Panc1 (cell line): ENCODE data around the gene PLPP1. TPM values are rescaled to one million over a fixed set of nuclear protein-coding genes. Genes with fewer than 3 reads are reported as not detected.

Source experiments
- ATAC-seq: fragments of 200-7000 bp; cut with Tn5 transposase; 2 replicates; pipeline ENCODE4 v1.9.1; 2020; ENCODE audit warnings: mild to moderate bottlenecking, moderate library complexity
- BruUV-seq: library from RNA; stranded (reverse); fragments of 400-500 nt; replicated peaks from 2 replicates; lab custom pipeline; 2021; lab: Mats Ljungman, UMichigan
- CTCF ChIA-PET: fragments of 300-600 bp; sonication (Branson Sonifier 250); formaldehyde crosslinking; loops from one replicate; lab custom pipeline; 2022; ENCODE audit warnings: antibody characterized with exemption; lab: Charles Lee
- POLR2A ChIA-PET: fragments of 300-600 bp; sonication (Branson Sonifier 250); formaldehyde crosslinking; loops from one replicate; lab custom pipeline; 2022; ENCODE audit warnings: antibody characterized with exemption; lab: Charles Lee
- DNase-seq: peaks from one replicate; pipeline ENCODE4 v3.0.0-alpha.2; 2010; ENCODE audit warnings: low read depth, low spot score
- H3K27ac ChIP-seq: 2 replicates; pipeline ENCODE4 v1.5.1; 2011; ENCODE audit warnings: mild to moderate bottlenecking, low read length, inconsistent platforms
- H3K27me3 ChIP-seq: fragments of 200-500 bp; sonication (Bioruptor generic); 2 replicates; pipeline ENCODE4 v1.6.0; 2014; ENCODE audit warnings: low read length, inconsistent platforms; ENCODE audit not compliant: control insufficient read depth, insufficient read depth
- H3K36me3 ChIP-seq: fragments of 200-500 bp; sonication (Bioruptor generic); 2 replicates; pipeline ENCODE4 v1.5.1; 2014; ENCODE audit warnings: inconsistent platforms, mild to moderate bottlenecking, low read length, moderate library complexity; ENCODE audit not compliant: control insufficient read depth, insufficient read depth
- H3K4me1 ChIP-seq: 2 replicates; pipeline ENCODE4 v1.5.1; 2011; ENCODE audit warnings: inconsistent platforms, mild to moderate bottlenecking, low read length, moderate library complexity; ENCODE audit not compliant: control insufficient read depth, insufficient read depth
- H3K4me3 ChIP-seq, 2 experiments: 2 replicates each; pipeline ENCODE4 v1.5.1; 2011 to 2012; ENCODE audit warnings: low read depth in 2 of 2, low read length in 2 of 2, mild to moderate bottlenecking in 2 of 2, inconsistent platforms in 1 of 2, moderate library complexity in 1 of 2
- H3K9me3 ChIP-seq: fragments of 200-500 bp; sonication (Bioruptor generic); 2 replicates; pipeline ENCODE4 v1.5.1; 2014; ENCODE audit warnings: low read depth, mild to moderate bottlenecking, inconsistent platforms, low read length, moderate library complexity; ENCODE audit not compliant: control insufficient read depth, insufficient read depth
- POLR2AphosphoS5 ChIP-seq: IDR thresholded peaks from 2 replicates; pipeline ENCODE4 v1.6.1; 2012; ENCODE audit warnings: mild to moderate bottlenecking, low read depth, low read length, moderate library complexity
- SIN3A ChIP-seq: IDR thresholded peaks from 2 replicates; pipeline ENCODE4 v1.6.1; 2012; ENCODE audit warnings: low read depth, mild to moderate bottlenecking, low read length, moderate library complexity, borderline replicate concordance; ENCODE audit not compliant: insufficient read depth
- TCF7L2 ChIP-seq: IDR thresholded peaks from 2 replicates; pipeline ENCODE4 v1.6.1; 2011; ENCODE audit warnings: mild to moderate bottlenecking, low read depth, low read length, inconsistent platforms
- in situ Hi-C: cut with HindIII; loops from 2 replicates; pipeline ENCODE4 v1.10.0; 2016; ENCODE audit warnings: low sequenced_read_pairs, low pct_unique_long_range_greater_than_20kb
- intact Hi-C: fragments of 100-400 bp; cut with micrococcal nuclease; formaldehyde crosslinking; loops from one replicate; pipeline ENCODE4 v1.10.0; 2022; ENCODE audit not compliant: unreplicated experiment
- total RNA-seq: library from RNA; stranded (reverse); gene quantifications from one replicate; pipeline ENCODE4 v1.2.1, GENCODE V29; 2021; ENCODE audit not compliant: unreplicated experiment
- TF ChIP-seq, protein P1 (sequence below), 2 experiments: IDR thresholded peaks; 2 replicates each; pipeline ENCODE4 v1.6.1; 2011 to 2012; ENCODE audit warnings: low read depth in 2 of 2, control low read depth in 1 of 2, low read length in 1 of 2, mild to moderate bottlenecking in 1 of 2, moderate library complexity in 1 of 2; ENCODE audit not compliant: insufficient read depth in 1 of 2
- TF ChIP-seq, protein P2 (sequence below): fragments of 450-650 bp; IDR thresholded peaks from 2 replicates; pipeline ENCODE4 v1.5.1; 2017; ENCODE audit warnings: mild to moderate bottlenecking

PLPP1 gene
- total RNA-seq, 1 experiment from 2014 or later = 35.7 TPM

DNA sequence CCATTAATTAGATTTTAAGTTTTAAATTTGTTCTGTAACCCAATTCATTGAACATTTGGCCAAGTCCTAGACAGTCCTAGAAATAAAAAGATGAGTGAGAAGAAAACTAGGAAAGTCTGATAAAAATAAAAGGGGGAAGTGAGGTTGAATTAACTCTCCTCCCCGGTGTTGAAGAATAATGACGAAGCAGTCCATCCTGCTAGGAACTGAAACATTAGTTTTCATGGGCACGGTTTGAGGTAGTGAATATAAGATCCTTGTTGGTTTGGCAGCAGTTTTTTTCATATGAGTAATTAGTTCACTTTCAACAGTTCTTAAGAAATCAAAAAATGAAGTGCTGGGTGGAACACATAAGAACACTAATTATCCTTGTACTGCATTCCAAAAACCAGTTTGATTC, 123.9 kb downstream of the PLPP1 start:
- Histone ChIP-seq H3K36me3 (peaks cover 33% of the 10 kb centered on the region), H3K4me3 (no peak overlapping the region), H3K27ac (no peak overlapping the region), H3K27me3 (no peaks in the 10 kb centered on the region), H3K9me3 (no peaks in the 10 kb centered on the region), H3K4me1 (no peaks in the 10 kb centered on the region)
- no TSS peak for BruUV-seq
- TF ChIP-seq SIN3A (no peak), POLR2AphosphoS5 (no peak), TCF7L2 (no peak)
- TF ChIP-seq, protein P1, sequence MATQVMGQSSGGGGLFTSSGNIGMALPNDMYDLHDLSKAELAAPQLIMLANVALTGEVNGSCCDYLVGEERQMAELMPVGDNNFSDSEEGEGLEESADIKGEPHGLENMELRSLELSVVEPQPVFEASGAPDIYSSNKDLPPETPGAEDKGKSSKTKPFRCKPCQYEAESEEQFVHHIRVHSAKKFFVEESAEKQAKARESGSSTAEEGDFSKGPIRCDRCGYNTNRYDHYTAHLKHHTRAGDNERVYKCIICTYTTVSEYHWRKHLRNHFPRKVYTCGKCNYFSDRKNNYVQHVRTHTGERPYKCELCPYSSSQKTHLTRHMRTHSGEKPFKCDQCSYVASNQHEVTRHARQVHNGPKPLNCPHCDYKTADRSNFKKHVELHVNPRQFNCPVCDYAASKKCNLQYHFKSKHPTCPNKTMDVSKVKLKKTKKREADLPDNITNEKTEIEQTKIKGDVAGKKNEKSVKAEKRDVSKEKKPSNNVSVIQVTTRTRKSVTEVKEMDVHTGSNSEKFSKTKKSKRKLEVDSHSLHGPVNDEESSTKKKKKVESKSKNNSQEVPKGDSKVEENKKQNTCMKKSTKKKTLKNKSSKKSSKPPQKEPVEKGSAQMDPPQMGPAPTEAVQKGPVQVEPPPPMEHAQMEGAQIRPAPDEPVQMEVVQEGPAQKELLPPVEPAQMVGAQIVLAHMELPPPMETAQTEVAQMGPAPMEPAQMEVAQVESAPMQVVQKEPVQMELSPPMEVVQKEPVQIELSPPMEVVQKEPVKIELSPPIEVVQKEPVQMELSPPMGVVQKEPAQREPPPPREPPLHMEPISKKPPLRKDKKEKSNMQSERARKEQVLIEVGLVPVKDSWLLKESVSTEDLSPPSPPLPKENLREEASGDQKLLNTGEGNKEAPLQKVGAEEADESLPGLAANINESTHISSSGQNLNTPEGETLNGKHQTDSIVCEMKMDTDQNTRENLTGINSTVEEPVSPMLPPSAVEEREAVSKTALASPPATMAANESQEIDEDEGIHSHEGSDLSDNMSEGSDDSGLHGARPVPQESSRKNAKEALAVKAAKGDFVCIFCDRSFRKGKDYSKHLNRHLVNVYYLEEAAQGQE (IDR thresholded peaks at IDR 0.05; ENCODE audit: insufficient read depth in 1 of 2, low read depth in 2 of 2, low read length in 1 of 2) = no peak
- TF ChIP-seq, protein P2, sequence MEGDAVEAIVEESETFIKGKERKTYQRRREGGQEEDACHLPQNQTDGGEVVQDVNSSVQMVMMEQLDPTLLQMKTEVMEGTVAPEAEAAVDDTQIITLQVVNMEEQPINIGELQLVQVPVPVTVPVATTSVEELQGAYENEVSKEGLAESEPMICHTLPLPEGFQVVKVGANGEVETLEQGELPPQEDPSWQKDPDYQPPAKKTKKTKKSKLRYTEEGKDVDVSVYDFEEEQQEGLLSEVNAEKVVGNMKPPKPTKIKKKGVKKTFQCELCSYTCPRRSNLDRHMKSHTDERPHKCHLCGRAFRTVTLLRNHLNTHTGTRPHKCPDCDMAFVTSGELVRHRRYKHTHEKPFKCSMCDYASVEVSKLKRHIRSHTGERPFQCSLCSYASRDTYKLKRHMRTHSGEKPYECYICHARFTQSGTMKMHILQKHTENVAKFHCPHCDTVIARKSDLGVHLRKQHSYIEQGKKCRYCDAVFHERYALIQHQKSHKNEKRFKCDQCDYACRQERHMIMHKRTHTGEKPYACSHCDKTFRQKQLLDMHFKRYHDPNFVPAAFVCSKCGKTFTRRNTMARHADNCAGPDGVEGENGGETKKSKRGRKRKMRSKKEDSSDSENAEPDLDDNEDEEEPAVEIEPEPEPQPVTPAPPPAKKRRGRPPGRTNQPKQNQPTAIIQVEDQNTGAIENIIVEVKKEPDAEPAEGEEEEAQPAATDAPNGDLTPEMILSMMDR = no peak
- in situ Hi-C loops (no loop called here), intact Hi-C loops (no loop called here)
- ATAC-seq (no peak), DNase-seq (no peak)
- CTCF ChIA-PET = no interaction called here
- POLR2A ChIA-PET = no interaction called here

DNA sequence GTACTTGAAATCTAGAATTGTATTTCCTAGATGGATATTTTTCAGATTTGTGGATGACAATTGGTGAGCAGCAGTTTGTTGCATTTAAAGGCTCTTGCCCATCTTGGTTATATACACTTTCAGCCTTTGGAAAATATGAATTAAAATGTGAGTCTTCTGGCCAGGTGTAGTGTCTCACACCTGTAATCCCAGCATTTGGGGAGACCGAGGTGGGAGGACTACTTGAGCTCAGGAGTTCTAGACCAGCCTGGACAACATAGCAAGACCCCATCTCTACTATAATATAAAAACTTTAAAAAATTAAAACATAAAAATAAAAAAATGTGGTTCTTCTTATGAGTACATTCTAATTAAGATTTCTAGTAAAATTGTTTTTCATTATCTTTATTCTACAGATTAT, 125.0 kb downstream of the PLPP1 start:
- Histone ChIP-seq H3K4me3 (no peak overlapping the region), H3K27ac (no peak overlapping the region), H3K27me3 (no peaks in the 10 kb centered on the region), H3K36me3 (peaks cover 27% of the 10 kb centered on the region), H3K4me1 (no peaks in the 10 kb centered on the region), H3K9me3 (no peaks in the 10 kb centered on the region)
- in situ Hi-C loops = no loop called here
- TF ChIP-seq SIN3A = no peak
- TF ChIP-seq, protein P2 = no peak
- TF ChIP-seq TCF7L2 = no peak
- no peak for TF ChIP-seq POLR2AphosphoS5
- TF ChIP-seq, protein P1 (IDR thresholded peaks at IDR 0.05; ENCODE audit: insufficient read depth in 1 of 2, low read depth in 2 of 2, low read length in 1 of 2) = no peak
- DNase-seq = no peak
- intact Hi-C loops = no loop called here
- no peak for ATAC-seq
- BruUV-seq = no TSS peak
- ChIA-PET POLR2A (interaction anchor here (0.6 kb wide), 1 partner anchor 567 kb away, joined by 5 read pairs; no protein-coding TSS in a partner anchor), CTCF (no interaction called here)
